Measurements from ENCODE around the gene PIGA. TPM values are rescaled to one million over a fixed set of nuclear protein-coding genes. Genes with fewer than 3 reads are reported as not detected.

PIGA gene
- total and polyA plus RNA-seq, 9 of the 15 experiments (the other 6 are each of a cell fraction or from before 2014, with no cell fraction given), result 14.8 to 36.9 (median 23.5) TPM

- peak; percentile 28; the same call in 1 of the 2 replicates for TF ChIP-seq MGA (IDR thresholded peaks at IDR 0.05)
These were observed 33.4 kb downstream of the PIGA start (continued) for GRCh38 chrX:15301924-15302323.
